Coronary artery (tissue), 2 donors: ENCODE results near the gene MYOD1.

Experiments used
- DNase-seq: peaks from one replicate; pipeline ENCODE4 v3.0.0-alpha.2; 2017; ENCODE audit warnings: low spot score
- H3K27ac ChIP-seq, 2 donors: fragments of 200-600 bp; sonication (generic); one replicate each; pipeline ENCODE4 v1.5.1; 2016 to 2019
- H3K4me3 ChIP-seq: fragments of 200-600 bp; sonication (generic); 2 replicates; pipeline ENCODE4 v1.5.1; 2016; ENCODE audit warnings: mild to moderate bottlenecking, moderate library complexity
- CTCF ChIP-seq: fragments of 200-600 bp; sonication (generic); IDR thresholded peaks from one replicate; pipeline ENCODE4 v1.5.1; 2019; ENCODE audit warnings: antibody characterized with exemption

Gene MYOD1

DNA sequence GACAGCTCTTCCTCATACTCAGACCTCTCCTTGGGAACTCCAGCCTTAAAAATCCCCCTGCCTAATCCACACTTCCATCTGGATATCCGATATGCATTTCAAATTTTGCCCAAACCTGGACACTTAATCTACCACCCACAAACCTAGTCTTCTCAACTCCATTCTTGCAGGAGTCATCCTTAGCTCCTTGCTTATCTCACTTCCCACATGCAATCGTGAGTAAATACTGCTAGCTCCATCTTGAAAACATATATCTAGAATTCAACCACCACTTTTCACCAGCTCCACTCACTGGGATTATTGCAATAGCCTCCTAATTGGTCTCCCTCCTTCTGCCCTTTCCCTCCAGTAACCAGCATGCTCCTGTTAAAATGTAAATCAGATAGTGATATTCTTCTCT lies 2.6 kb upstream of the MYOD1 start:
- H3K4me3 ChIP-seq, result no peak overlapping the region
- TF ChIP-seq CTCF, result no peak
- H3K27ac ChIP-seq, result no peak overlapping the region
- no peak for DNase-seq

- H3K27ac ChIP-seq, result no peak overlapping the region
- DNase-seq, result no peak
- no peak overlapping the region for H3K4me3 ChIP-seq
- no peak for TF ChIP-seq CTCF
These were observed 1.4 kb upstream of the MYOD1 start for GRCh38 chr11:17718015-17718414.

GRCh38 chr11:17718510-17718962 lies 835 bp upstream of the MYOD1 start:
- no peak overlapping the region for H3K4me3 ChIP-seq
- DNase-seq, result no peak
- no peak for TF ChIP-seq CTCF
- H3K27ac ChIP-seq, result no peak overlapping the region

GRCh38 chr11:17719938-17720795 lies 796 bp downstream of the MYOD1 start:
- no peak for DNase-seq
- TF ChIP-seq CTCF, result no peak
- H3K4me3 ChIP-seq, result peak overlapping the region; percentile 34
- H3K27ac ChIP-seq, result no peak overlapping the region

- DNase-seq, result no peak
These were observed 1.4 kb downstream of the MYOD1 start for GRCh38 chr11:17720796-17721171.

DNA sequence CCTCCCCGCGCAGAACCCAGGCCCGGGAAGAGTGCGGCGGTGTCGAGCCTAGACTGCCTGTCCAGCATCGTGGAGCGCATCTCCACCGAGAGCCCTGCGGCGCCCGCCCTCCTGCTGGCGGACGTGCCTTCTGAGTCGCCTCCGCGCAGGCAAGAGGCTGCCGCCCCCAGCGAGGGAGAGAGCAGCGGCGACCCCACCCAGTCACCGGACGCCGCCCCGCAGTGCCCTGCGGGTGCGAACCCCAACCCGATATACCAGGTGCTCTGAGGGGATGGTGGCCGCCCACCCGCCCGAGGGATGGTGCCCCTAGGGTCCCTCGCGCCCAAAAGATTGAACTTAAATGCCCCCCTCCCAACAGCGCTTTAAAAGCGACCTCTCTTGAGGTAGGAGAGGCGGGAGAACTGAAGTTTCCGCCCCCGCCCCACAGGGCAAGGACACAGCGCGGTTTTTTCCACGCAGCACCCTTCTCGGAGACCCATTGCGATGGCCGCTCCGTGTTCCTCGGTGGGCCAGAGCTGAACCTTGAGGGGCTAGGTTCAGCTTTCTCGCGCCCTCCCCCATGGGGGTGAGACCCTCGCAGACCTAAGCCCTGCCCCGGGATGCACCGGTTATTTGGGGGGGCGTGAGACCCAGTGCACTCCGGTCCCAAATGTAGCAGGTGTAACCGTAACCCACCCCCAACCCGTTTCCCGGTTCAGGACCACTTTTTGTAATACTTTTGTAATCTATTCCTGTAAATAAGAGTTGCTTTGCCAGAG lies 2.0 kb downstream of the MYOD1 start:
- Histone ChIP-seq H3K27ac (no peak overlapping the region), H3K4me3 (peak overlapping the region; percentile 34)
- TF ChIP-seq CTCF, result no peak
- no peak for DNase-seq

More at GRCh38 chr11:17720796-17721171, 1.4 kb downstream of the MYOD1 start:
- H3K4me3 ChIP-seq, result peak overlapping the region; percentile 34
- no peak overlapping the region for H3K27ac ChIP-seq
- no peak for TF ChIP-seq CTCF
